Lung (tissue), 12 donors: ENCODE measurements around the gene ZSCAN32. TPM values are rescaled to one million over a fixed set of nuclear protein-coding genes. Genes with fewer than 3 reads are reported as not detected.

Experiments used
- ATAC-seq: fragments of 200-7000 bp; cut with Tn5 transposase; one replicate; pipeline ENCODE4 v1.9.1; 2020; ENCODE audit warnings: moderate number of reproducible peaks; ENCODE audit not compliant: insufficient read depth, low FRiP score
- DNase-seq, 3 donors: peaks; one replicate each; pipeline ENCODE4 v3.0.0-alpha.2; 2013 to 2017
- H3K27ac ChIP-seq, 2 donors: one replicate each; pipeline ENCODE4 v1.5.1; 2013; ENCODE audit warnings: mild to moderate bottlenecking in 2 of 2, moderate library complexity in 2 of 2, control low read depth in 1 of 2, inconsistent platforms in 1 of 2, low read depth in 1 of 2, low read length in 1 of 2
- H3K27me3 ChIP-seq, 3 donors: one replicate each; pipeline ENCODE4 v1.5.1; 2013; ENCODE audit warnings: low read length in 2 of 3; ENCODE audit not compliant: control insufficient read depth in 3 of 3, insufficient read depth in 3 of 3
- H3K36me3 ChIP-seq, 4 donors: one replicate each; pipeline ENCODE4 v1.5.1; 2013; ENCODE audit warnings: low read length in 4 of 4, mild to moderate bottlenecking in 1 of 4, moderate library complexity in 1 of 4; ENCODE audit not compliant: control insufficient read depth in 4 of 4, insufficient read depth in 4 of 4
- H3K4me1 ChIP-seq, 5 donors: one replicate each; pipeline ENCODE4 v1.5.1; 2013; ENCODE audit warnings: low read length in 5 of 5, mild to moderate bottlenecking in 2 of 5, moderate library complexity in 1 of 5; ENCODE audit not compliant: control insufficient read depth in 5 of 5, insufficient read depth in 5 of 5
- H3K4me3 ChIP-seq: one replicate; pipeline ENCODE4 v1.5.1; 2013; ENCODE audit warnings: mild to moderate bottlenecking, control low read depth, moderate library complexity
- H3K9ac ChIP-seq, 2 donors: one replicate each; pipeline ENCODE4 v1.5.1; 2013; ENCODE audit warnings: low read length in 2 of 2, control low read depth in 1 of 2; ENCODE audit not compliant: insufficient read depth in 1 of 2
- H3K9me3 ChIP-seq, 4 donors: one replicate each; pipeline ENCODE4 v1.5.1; 2013; ENCODE audit warnings: low read length in 3 of 4, mild to moderate bottlenecking in 1 of 4, moderate library complexity in 1 of 4; ENCODE audit not compliant: control insufficient read depth in 4 of 4, insufficient read depth in 3 of 4
- WGBS, 2 donors: extraction: QIAGEN DNeasy Blood & Tissue Kit; methylation state at CpG; one replicate each; pipeline ENCODE4 v1.1.7; 2013; 5-methylcytosine and 5-hydroxymethylcytosine counted together
- polyA plus RNA-seq, 2 donors: library from polyadenylated mRNA; stranded (reverse); fragments of 200-250 nt; gene quantifications; one replicate each; pipeline ENCODE4 v1.2.1, GENCODE V29; 2013
- total RNA-seq, 2 donors: library from RNA; depleted of rRNA in 1 of 2; stranded (reverse); fragments of >200 nt in 1 of 2; gene quantifications; one replicate each; pipeline ENCODE4 v1.2.1, GENCODE V29; 2014 to 2021
- TF ChIP-seq, protein P1 (sequence below): IDR thresholded peaks from 2 replicates; pipeline ENCODE4 v1.5.1; 2012; ENCODE audit warnings: mild to moderate bottlenecking; ENCODE audit errors: control extremely low read depth, extremely low read depth
- donor health status: control.
- donor health status: control.
- donor health status: Bipolar disorder and iron deficiency.
- donor health status: healthy.
- donor health status: DM: yes; HTN: yes; CAD: no.

The ZSCAN32 gene
- total and polyA plus RNA-seq, 4 donors, result 7.2 to 12.0 (median 11.1) TPM

DNA sequence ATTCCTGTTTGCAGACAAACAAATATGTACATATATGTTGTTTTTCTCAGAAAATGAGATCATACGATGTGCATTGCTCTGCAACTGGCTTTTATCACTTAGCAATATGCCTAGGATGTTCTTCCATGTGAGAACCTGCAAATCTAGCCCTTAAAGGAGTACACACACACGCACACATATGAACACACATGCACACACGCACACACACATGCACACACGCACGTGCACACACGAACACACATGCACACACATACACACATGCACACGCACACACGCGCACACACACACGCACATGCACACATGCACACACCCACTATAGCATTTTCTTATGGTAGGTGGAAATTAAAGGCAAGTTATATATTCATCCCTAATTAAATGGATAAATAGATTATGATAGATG is 53.2 kb downstream of the ZSCAN32 start:
- TF ChIP-seq, protein P1, sequence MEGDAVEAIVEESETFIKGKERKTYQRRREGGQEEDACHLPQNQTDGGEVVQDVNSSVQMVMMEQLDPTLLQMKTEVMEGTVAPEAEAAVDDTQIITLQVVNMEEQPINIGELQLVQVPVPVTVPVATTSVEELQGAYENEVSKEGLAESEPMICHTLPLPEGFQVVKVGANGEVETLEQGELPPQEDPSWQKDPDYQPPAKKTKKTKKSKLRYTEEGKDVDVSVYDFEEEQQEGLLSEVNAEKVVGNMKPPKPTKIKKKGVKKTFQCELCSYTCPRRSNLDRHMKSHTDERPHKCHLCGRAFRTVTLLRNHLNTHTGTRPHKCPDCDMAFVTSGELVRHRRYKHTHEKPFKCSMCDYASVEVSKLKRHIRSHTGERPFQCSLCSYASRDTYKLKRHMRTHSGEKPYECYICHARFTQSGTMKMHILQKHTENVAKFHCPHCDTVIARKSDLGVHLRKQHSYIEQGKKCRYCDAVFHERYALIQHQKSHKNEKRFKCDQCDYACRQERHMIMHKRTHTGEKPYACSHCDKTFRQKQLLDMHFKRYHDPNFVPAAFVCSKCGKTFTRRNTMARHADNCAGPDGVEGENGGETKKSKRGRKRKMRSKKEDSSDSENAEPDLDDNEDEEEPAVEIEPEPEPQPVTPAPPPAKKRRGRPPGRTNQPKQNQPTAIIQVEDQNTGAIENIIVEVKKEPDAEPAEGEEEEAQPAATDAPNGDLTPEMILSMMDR, result no peak
- DNase-seq (no peak), ATAC-seq (no peak)
- Histone ChIP-seq H3K27ac (no peak overlapping the region), H3K9ac (no peak overlapping the region), H3K9me3 (peaks cover 0 to 2% (median 0%) of the 10 kb centered on the region in 4 donors), H3K36me3 (no peaks in the 10 kb centered on the region), H3K4me3 (no peak overlapping the region), H3K4me1 (peaks cover 0 to 3% (median 0%) of the 10 kb centered on the region in 5 donors), H3K27me3 (peaks cover 0 to 3% (median 0%) of the 10 kb centered on the region in 3 donors)
- 76 to 88% methylated on average over 10 of the region's 10 CpGs for WGBS, 2 donors

DNA sequence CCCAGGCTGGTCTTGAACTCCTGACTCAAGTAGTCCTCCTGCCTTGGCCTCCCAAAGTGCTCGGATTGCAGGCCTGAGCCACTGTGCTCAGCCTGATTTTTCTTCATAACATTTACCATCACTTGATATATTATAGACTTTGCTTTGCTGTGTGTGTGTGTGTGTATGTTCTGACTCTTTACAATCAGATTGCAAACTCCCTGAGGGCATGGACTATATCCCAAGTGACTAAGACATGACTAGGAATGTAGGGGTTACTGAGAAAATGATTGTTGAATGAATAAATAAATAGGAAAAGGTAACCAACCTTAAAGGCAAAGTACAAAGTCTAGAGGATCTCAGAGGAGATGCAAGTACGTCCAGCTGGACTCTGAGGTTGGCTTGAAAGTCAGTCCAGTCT is 54.8 kb downstream of the ZSCAN32 start:
- H3K4me3 ChIP-seq, result no peak overlapping the region
- peaks cover 0 to 2% (median 0%) of the 10 kb centered on the region in 4 donors for H3K9me3 ChIP-seq
- no peak overlapping the region for H3K9ac ChIP-seq
- ATAC-seq (no peak), DNase-seq (no peak)
- H3K36me3 ChIP-seq, result no peaks in the 10 kb centered on the region
- TF ChIP-seq, protein P1, result no peak
- 72 to 74% methylated on average over 2 of the region's 2 CpGs for WGBS, 2 donors
- H3K4me1 ChIP-seq, result peaks cover 0 to 3% (median 0%) of the 10 kb centered on the region in 5 donors
- H3K27ac ChIP-seq, result no peak overlapping the region
- H3K27me3 ChIP-seq, result peaks cover 0 to 3% (median 0%) of the 10 kb centered on the region in 3 donors

Other genes starting within 250 kb of the ZSCAN32 start
- not detected for gene OR1F1, start 212.8 kb downstream of the ZSCAN32 start, total RNA-seq
- gene OR1F1, start 212.8 kb downstream of the ZSCAN32 start, polyA plus RNA-seq, result not detected
- gene ZNF200, start 165.8 kb downstream of the ZSCAN32 start, total RNA-seq, result 1 to 10 TPM; 6.5 to 7.8 TPM
- 1 to 10 TPM; 4.3 to 6.4 TPM for gene ZNF200, start 165.8 kb downstream of the ZSCAN32 start, polyA plus RNA-seq
- gene MEFV, start 144.4 kb downstream of the ZSCAN32 start, total RNA-seq, result 10 to 100 TPM in 1 of 2 donors, 1 to 10 TPM in 1; 4.8 to 11.3 TPM
- 10 to 100 TPM in 1 of 2 donors, 1 to 10 TPM in 1; 1.3 to 21.7 TPM for gene MEFV, start 144.4 kb downstream of the ZSCAN32 start, polyA plus RNA-seq
- 10 to 100 TPM; 27.3 to 48.4 TPM for gene ZNF263, start 117.5 kb downstream of the ZSCAN32 start, total RNA-seq
- 10 to 100 TPM; 13.4 to 23.9 TPM for gene ZNF263, start 117.5 kb downstream of the ZSCAN32 start, polyA plus RNA-seq
- 10 to 100 TPM in 1 of 2 donors, 1 to 10 TPM in 1; 4.7 to 11.5 TPM for gene TIGD7, start 95.6 kb downstream of the ZSCAN32 start, total RNA-seq
- 1 to 10 TPM; 2.9 to 3.1 TPM for gene TIGD7, start 95.6 kb downstream of the ZSCAN32 start, polyA plus RNA-seq
- 10 to 100 TPM; 23.8 to 35.1 TPM for gene ZNF75A, start 95.5 kb downstream of the ZSCAN32 start, total RNA-seq
- 10 to 100 TPM; 11.3 to 19.0 TPM for gene ZNF75A, start 95.5 kb downstream of the ZSCAN32 start, polyA plus RNA-seq
- gene OR2C1, start 45.1 kb downstream of the ZSCAN32 start, total RNA-seq, result under 1 TPM in 1 of 2 donors, not detected in 1; 0.51 TPM
- gene OR2C1, start 45.1 kb downstream of the ZSCAN32 start, polyA plus RNA-seq, result under 1 TPM in 1 of 2 donors, not detected in 1; 0.05 TPM
- gene ZNF174, start 211 bp upstream of the ZSCAN32 start, total RNA-seq, result 10 to 100 TPM in 1 of 2 donors, 1 to 10 TPM in 1; 8.5 to 10.6 TPM
- gene ZNF174, start 211 bp upstream of the ZSCAN32 start, polyA plus RNA-seq, result 1 to 10 TPM; 3.1 to 5.1 TPM
- gene ZNF597, start 42.5 kb upstream of the ZSCAN32 start, total RNA-seq, result 1 to 10 TPM; 3.3 to 4.2 TPM
- gene ZNF597, start 42.5 kb upstream of the ZSCAN32 start, polyA plus RNA-seq, result 1 to 10 TPM; 1.5 TPM
- gene NAA60, start 42.7 kb upstream of the ZSCAN32 start, total RNA-seq, result 10 to 100 TPM; 16.6 to 57.7 TPM
- gene NAA60, start 42.7 kb upstream of the ZSCAN32 start, polyA plus RNA-seq, result 10 to 100 TPM; 46.9 to 50.1 TPM
- not detected for gene C16orf90, start 94.5 kb upstream of the ZSCAN32 start, total RNA-seq
- not detected for gene C16orf90, start 94.5 kb upstream of the ZSCAN32 start, polyA plus RNA-seq
- 10 to 100 TPM; 26.2 to 41.2 TPM for gene CLUAP1, start 100.0 kb upstream of the ZSCAN32 start, total RNA-seq
- gene CLUAP1, start 100.0 kb upstream of the ZSCAN32 start, polyA plus RNA-seq, result 10 to 100 TPM in 1 of 2 donors, 1 to 10 TPM in 1; 8.8 to 15.7 TPM
- gene NLRC3, start 176.4 kb upstream of the ZSCAN32 start, total RNA-seq, result 1 to 10 TPM; 3.6 to 4.4 TPM
- gene NLRC3, start 176.4 kb upstream of the ZSCAN32 start, polyA plus RNA-seq, result 1 to 10 TPM; 1.1 to 1.4 TPM
- 1 to 10 TPM; 4.4 to 7.0 TPM for gene SLX4, start 210.6 kb upstream of the ZSCAN32 start, total RNA-seq
- 1 to 10 TPM; 2.4 to 2.9 TPM for gene SLX4, start 210.6 kb upstream of the ZSCAN32 start, polyA plus RNA-seq